BJ (cell line): ENCODE measurements around the gene MAFG. TPM values are rescaled to one million over a fixed set of nuclear protein-coding genes. Genes with fewer than 3 reads are reported as not detected.

Experiments
- CTCF ChIA-PET: fragments of 350-600 bp; formaldehyde crosslinking; extraction: SDS; loops from one replicate; lab custom pipeline; 2021; ENCODE audit warnings: antibody characterized with exemption, inconsistent platforms; lab: Yijun Ruan, JAX
- POLR2A ChIA-PET: fragments of 300-600 bp; sonication (Branson Sonifier 250); formaldehyde crosslinking; extraction: SDS; loops from one replicate; lab custom pipeline; 2021; ENCODE audit warnings: antibody characterized with exemption; lab: Charles Lee
- DNase-seq: peaks from one replicate; pipeline ENCODE4 v3.0.0-alpha.2; 2011; ENCODE audit warnings: low read depth
- H3K27me3 ChIP-seq: 2 replicates; pipeline ENCODE4 v1.6.0; 2011; ENCODE audit warnings: low read length; ENCODE audit not compliant: control insufficient read depth, insufficient read depth
- H3K36me3 ChIP-seq: 2 replicates; pipeline ENCODE4 v1.5.1; 2011; ENCODE audit warnings: low read length; ENCODE audit not compliant: control insufficient read depth, insufficient read depth
- H3K4me3 ChIP-seq: 2 replicates; pipeline ENCODE4 v1.5.1; 2011; ENCODE audit warnings: low read depth, mild to moderate bottlenecking, control low read depth, low read length
- polyA plus RNA-seq: library from polyadenylated mRNA; depleted of rRNA; stranded (reverse); fragments of >200 nt; gene quantifications from 2 replicates; pipeline ENCODE4 v1.2.3, GENCODE V29; 2011
- TF ChIP-seq, protein P1 (sequence below): IDR thresholded peaks from 2 replicates; pipeline ENCODE4 v1.5.1; 2011; ENCODE audit warnings: low read depth, mild to moderate bottlenecking, control low read depth, inconsistent platforms, low read length, moderate library complexity; ENCODE audit not compliant: insufficient read depth

Gene MAFG
- polyA plus RNA-seq, 1 experiment, result 20.6 TPM

DNA sequence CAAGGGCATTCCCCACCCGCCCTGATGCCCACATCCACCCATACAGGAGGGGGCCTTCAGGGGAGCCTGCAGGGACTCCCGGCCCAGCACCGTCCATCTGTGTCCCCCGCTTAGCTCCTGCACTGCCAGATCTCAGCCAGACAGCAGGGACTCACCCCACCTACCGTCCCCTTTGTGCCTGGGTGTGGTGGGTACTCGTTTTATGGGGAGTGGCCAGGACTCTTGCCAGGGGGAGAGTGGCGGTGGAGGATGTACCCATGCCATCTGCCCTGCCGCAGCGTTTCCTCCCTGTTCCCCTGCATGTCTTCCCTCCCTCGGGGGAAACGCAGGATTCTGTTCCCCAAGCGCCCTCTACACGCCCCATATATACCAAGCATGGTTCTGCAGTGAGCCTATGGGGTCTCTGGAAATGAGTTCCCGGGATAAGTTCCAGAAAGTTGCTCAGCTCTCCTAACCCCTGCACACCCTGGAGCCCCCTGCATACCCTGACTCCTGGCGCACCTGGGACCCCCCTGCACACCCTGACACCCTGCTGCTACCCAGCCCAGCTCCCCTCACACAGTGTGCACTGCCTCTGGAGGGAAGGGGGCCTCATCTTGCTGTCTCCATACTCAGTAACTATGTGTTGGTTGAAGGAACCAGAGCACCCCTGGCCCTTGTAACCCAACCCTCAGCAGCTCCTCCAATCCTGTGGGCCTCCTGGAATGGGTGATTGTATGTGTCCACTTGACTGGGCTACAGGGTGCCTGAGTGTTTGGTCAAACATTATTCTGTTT is 4.2 kb upstream of the MAFG start:
- ChIA-PET CTCF (no interaction called here), POLR2A (no interaction called here)
- TF ChIP-seq, protein P1, sequence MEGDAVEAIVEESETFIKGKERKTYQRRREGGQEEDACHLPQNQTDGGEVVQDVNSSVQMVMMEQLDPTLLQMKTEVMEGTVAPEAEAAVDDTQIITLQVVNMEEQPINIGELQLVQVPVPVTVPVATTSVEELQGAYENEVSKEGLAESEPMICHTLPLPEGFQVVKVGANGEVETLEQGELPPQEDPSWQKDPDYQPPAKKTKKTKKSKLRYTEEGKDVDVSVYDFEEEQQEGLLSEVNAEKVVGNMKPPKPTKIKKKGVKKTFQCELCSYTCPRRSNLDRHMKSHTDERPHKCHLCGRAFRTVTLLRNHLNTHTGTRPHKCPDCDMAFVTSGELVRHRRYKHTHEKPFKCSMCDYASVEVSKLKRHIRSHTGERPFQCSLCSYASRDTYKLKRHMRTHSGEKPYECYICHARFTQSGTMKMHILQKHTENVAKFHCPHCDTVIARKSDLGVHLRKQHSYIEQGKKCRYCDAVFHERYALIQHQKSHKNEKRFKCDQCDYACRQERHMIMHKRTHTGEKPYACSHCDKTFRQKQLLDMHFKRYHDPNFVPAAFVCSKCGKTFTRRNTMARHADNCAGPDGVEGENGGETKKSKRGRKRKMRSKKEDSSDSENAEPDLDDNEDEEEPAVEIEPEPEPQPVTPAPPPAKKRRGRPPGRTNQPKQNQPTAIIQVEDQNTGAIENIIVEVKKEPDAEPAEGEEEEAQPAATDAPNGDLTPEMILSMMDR, result no peak

DNA sequence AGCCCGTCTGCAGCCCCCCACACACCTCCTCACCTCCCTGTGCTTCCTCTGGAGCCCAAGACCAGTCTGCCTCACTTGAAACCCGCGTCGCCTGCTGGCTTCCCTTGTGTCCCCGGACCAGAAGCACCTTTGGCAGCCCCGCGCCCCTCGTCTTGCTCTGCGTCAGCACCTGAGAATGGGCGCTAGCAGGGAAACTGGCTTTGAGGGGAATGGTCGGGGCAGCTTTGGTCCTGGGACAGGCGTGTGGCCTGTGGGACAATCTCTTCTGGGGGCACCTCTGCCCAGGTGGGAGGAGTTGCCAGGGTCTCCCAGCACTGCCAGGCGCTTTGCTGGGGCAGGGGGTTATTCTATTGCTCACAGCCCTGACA is 3.6 kb upstream of the MAFG start:
- POLR2A ChIA-PET, result no interaction called here
- no peak overlapping the region for H3K4me3 ChIP-seq
- CTCF ChIA-PET, result no interaction called here
- TF ChIP-seq, protein P1, result no peak
- no peak for DNase-seq
- H3K36me3 ChIP-seq, result peaks cover 20% of the 10 kb centered on the region
- H3K27me3 ChIP-seq, result no peaks in the 10 kb centered on the region

More for the DNA sequence above, 4.2 kb upstream of the MAFG start:
- no peaks in the 10 kb centered on the region for H3K27me3 ChIP-seq
- H3K4me3 ChIP-seq, result no peak overlapping the region
- DNase-seq, result no peak
- H3K36me3 ChIP-seq, result peaks cover 20% of the 10 kb centered on the region

DNA sequence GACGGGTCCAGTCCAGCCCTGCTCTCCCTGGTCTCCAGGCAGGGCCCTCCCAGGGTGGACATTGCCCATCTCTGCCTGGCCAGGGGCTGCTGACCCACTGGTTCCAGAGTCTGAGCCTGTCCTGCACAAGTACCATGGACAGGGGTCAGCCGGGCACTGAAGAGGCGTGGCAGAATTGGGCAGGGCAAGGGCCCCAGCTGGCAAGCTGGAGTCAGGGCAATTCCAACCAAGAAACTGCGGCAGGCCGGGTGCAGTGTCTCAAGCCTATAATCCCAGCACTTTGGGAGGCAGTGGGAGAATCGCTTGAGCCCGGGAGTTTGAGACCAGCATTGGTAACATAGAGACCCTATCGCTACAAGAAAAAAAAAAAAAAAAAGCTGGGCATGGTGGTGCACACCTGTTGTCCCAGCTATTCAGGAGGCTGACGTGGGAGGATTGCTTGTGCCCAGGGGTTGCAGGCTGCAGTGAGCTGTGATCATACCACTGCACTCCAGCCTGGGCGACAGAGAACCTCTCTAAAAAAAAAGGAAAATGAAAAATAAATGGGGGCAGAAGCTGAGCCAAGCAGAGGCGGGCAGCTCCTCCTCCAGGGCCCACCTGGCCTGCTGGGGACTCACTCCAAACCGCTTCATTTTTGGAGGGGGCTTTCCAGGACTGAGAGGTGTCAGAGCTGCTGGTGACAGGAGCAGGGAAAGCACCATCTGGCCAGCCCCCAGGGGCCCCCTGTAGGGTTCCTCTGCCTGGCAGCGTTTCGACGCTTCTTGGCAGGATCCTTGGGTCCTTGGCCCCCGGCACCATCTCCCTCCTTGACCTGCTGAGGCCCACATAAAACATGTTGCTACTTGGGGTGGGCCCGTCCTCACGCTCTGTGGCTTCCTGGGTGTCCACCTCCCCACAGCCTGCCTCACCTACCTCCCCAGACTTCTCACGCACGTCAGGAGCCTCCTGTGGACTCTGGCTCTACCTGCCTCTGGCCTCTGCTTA is 2.9 kb upstream of the MAFG start:
- ChIA-PET POLR2A (interaction anchor here (0.5 kb wide), 1 partner anchor 126 kb away, joined by 5 read pairs; no protein-coding TSS in a partner anchor), CTCF (no interaction called here)
- no peak for DNase-seq
- TF ChIP-seq, protein P1, result no peak
- Histone ChIP-seq H3K27me3 (no peaks in the 10 kb centered on the region), H3K36me3 (peaks cover 20% of the 10 kb centered on the region), H3K4me3 (no peak overlapping the region)

- ChIA-PET POLR2A (no interaction called here), CTCF (interaction anchor here (0.6 to 1.5 kb wide), 3 partner anchors 9 to 30 kb away, joined by 4 to 5 read pairs (median 4); no protein-coding TSS in a partner anchor)
- TF ChIP-seq, protein P1, result no peak
- Histone ChIP-seq H3K36me3 (peaks cover 12% of the 10 kb centered on the region), H3K4me3 (no peak overlapping the region), H3K27me3 (no peaks in the 10 kb centered on the region)
- DNase-seq, result no peak
Observed at GRCh38 chr17:81929253-81930141, 2.0 kb upstream of the MAFG start.
